SU-DHL-6 (cell line): Measurements from ENCODE around the gene CIB4.

Experiments
- CTCF ChIP-seq: fragments of 200-600 bp; sonication (generic); IDR thresholded peaks from one replicate; pipeline ENCODE4 v1.5.1; 2017; ENCODE audit warnings: antibody characterized with exemption, mild to moderate bottlenecking, low read length, moderate library complexity; ENCODE audit not compliant: insufficient read depth, poor library complexity, severe bottlenecking
- EZH2phosphoT487 ChIP-seq: fragments of 200-600 bp; sonication (generic), shearing (Covaris generic); conservative IDR thresholded peaks from 2 replicates; pipeline ENCODE4 v1.6.1; 2018; ENCODE audit warnings: mild to moderate bottlenecking, antibody characterized with exemption, low read length, moderate library complexity, mixed read lengths

GRCh38 chr2:26532301-26533250, 108.6 kb downstream of the CIB4 start:
- TF ChIP-seq CTCF (no peak), EZH2phosphoT487 (no peak)
